ENCODE measurements around the gene ZNF827. TPM values are rescaled to one million over a fixed set of nuclear protein-coding genes. Genes with fewer than 3 reads are reported as not detected.

ZNF827 gene
- total and polyA plus RNA-seq, 11 donors: 4.5 to 30.1 (median 18.1) TPM

DNA sequence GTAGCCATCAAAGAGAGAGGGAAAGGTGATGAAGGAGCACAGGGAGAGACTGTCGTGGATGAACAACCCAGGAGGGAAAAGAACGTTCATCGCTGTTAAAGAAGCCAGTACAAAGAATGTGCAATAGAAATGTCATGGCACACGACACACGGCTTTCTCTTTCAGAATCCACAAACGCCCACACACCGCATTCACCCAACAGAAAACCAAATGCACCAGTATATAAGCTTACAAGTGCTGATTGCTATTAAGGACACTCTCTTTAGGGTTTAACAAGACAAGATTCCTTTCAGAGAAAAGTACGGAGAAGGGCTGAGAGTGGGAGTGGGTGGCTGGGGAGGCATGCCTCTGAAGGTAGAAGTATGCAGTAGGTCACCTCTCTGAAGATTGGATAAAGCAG, 178.4 kb downstream of the ZNF827 start:
- Histone ChIP-seq H3K4me3 (no peak overlapping the region), H3K36me3 (peaks cover 0 to 54% (median 35%) of the 10 kb centered on the region in 9 donors), H3K27me3 (no peaks in the 10 kb centered on the region), H3K27ac (no peak overlapping the region), H3K9me3 (no peaks in the 10 kb centered on the region), H3K4me1 (peaks cover 0 to 4% (median 0%) of the 10 kb centered on the region in 12 donors)
- ATAC-seq (no peak), DNase-seq (no peak)
- 94 to 96% (median 95%) methylated on average over 8 of the region's 8 CpGs for WGBS, 4 donors
- TF ChIP-seq POLR2A (IDR thresholded peaks at IDR 0.05): no peak
- TF ChIP-seq, protein P1, sequence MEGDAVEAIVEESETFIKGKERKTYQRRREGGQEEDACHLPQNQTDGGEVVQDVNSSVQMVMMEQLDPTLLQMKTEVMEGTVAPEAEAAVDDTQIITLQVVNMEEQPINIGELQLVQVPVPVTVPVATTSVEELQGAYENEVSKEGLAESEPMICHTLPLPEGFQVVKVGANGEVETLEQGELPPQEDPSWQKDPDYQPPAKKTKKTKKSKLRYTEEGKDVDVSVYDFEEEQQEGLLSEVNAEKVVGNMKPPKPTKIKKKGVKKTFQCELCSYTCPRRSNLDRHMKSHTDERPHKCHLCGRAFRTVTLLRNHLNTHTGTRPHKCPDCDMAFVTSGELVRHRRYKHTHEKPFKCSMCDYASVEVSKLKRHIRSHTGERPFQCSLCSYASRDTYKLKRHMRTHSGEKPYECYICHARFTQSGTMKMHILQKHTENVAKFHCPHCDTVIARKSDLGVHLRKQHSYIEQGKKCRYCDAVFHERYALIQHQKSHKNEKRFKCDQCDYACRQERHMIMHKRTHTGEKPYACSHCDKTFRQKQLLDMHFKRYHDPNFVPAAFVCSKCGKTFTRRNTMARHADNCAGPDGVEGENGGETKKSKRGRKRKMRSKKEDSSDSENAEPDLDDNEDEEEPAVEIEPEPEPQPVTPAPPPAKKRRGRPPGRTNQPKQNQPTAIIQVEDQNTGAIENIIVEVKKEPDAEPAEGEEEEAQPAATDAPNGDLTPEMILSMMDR (IDR thresholded peaks at IDR 0.05): no peak
- intact Hi-C loops (cut with DNase I): no loop called here

- H3K4me1 ChIP-seq: peaks cover 0 to 4% (median 0%) of the 10 kb centered on the region in 12 donors
- ATAC-seq: no peak
- intact Hi-C loops (cut with DNase I): no loop called here
- no peak overlapping the region for H3K27ac ChIP-seq
- no peak for DNase-seq
- H3K9me3 ChIP-seq: no peaks in the 10 kb centered on the region
- H3K36me3 ChIP-seq: peaks cover 0 to 29% (median 16%) of the 10 kb centered on the region in 9 donors
- no peaks in the 10 kb centered on the region for H3K27me3 ChIP-seq
- WGBS, 4 donors: 92 to 100% (median 96%) methylated on average over 1 of the region's 1 CpG
- H3K4me3 ChIP-seq: no peak overlapping the region
- no peak for TF ChIP-seq POLR2A (IDR thresholded peaks at IDR 0.05)
- TF ChIP-seq, protein P1 (IDR thresholded peaks at IDR 0.05): no peak
Observed at GRCh38 chr4:145757188-145757587, 181.4 kb downstream of the ZNF827 start.

DNA sequence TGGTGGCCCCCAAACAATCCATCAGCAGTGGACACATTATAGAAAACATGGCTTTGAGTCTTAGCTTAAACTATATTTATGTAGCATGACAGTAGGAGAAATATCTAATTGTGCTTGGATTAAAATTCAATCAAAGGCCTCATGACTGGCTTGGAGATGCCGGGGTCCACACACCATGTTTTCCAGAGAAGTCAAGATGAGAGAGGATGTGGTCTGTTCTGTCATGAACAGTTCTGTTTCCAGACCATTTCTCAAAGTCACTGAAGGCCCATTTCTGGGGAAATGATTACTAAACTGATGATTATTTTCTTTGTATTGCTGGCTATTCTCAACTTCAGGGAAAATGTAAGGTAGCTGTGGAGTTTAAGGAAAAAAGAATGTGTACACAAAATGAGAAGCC, 182.4 kb downstream of the ZNF827 start:
- WGBS, 4 donors: 94 to 100% (median 97%) methylated on average over 1 of the region's 1 CpG

GRCh38 chr4:145755802-145756201, 182.8 kb downstream of the ZNF827 start:
- intact Hi-C loops (cut with DNase I): no loop called here
- no peak for ATAC-seq
- 56 to 73% (median 65%) methylated on average over 2 of the region's 2 CpGs for WGBS, 4 donors
- no peak for DNase-seq
- TF ChIP-seq, protein P1 (IDR thresholded peaks at IDR 0.05): no peak
- TF ChIP-seq POLR2A (IDR thresholded peaks at IDR 0.05): no peak
- Histone ChIP-seq H3K4me1 (no peaks in the 10 kb centered on the region), H3K4me3 (no peak overlapping the region), H3K36me3 (peaks cover 0 to 18% (median 11%) of the 10 kb centered on the region in 9 donors), H3K27ac (no peak overlapping the region), H3K27me3 (no peaks in the 10 kb centered on the region), H3K9me3 (no peaks in the 10 kb centered on the region)

More for the DNA sequence above, 182.4 kb downstream of the ZNF827 start:
- intact Hi-C loops (cut with DNase I): no loop called here
- TF ChIP-seq, protein P1 (IDR thresholded peaks at IDR 0.05): no peak
- no peak for TF ChIP-seq POLR2A (IDR thresholded peaks at IDR 0.05)
- Histone ChIP-seq H3K27ac (no peak overlapping the region), H3K27me3 (no peaks in the 10 kb centered on the region), H3K9me3 (no peaks in the 10 kb centered on the region), H3K36me3 (peaks cover 0 to 22% (median 15%) of the 10 kb centered on the region in 9 donors), H3K4me1 (peaks cover 0 to 2% (median 0%) of the 10 kb centered on the region in 12 donors), H3K4me3 (no peak overlapping the region)
- DNase-seq (no peak), ATAC-seq (no peak)
